Measurements from ENCODE around the gene COBL.

Gene COBL

GRCh38 chr7:51186531-51186930, 130.1 kb downstream of the COBL start:
- DNase-seq: no peak

GRCh38 chr7:51182636-51183166, 133.9 kb downstream of the COBL start:
- DNase-seq: no peak

GRCh38 chr7:51180092-51180491, 136.5 kb downstream of the COBL start:
- DNase-seq: no peak

GRCh38 chr7:51175992-51176388, 140.6 kb downstream of the COBL start:
- DNase-seq: no peak

GRCh38 chr7:51175316-51175991, 141.2 kb downstream of the COBL start:
- DNase-seq: no peak

GRCh38 chr7:51165337-51165736, 151.3 kb downstream of the COBL start:
- no peak for DNase-seq

- DNase-seq: peak; percentile 5 to 77
These were observed 153.8 kb downstream of the COBL start for GRCh38 chr7:51162724-51163329.

GRCh38 chr7:51161937-51162336, 154.7 kb downstream of the COBL start:
- no peak for DNase-seq

- peak; percentile 37 to 66 for DNase-seq
These were observed 155.5 kb downstream of the COBL start for GRCh38 chr7:51160990-51161615.

GRCh38 chr7:51160411-51160810, 156.2 kb downstream of the COBL start:
- DNase-seq: no peak

- DNase-seq: no peak
These were observed 157.7 kb downstream of the COBL start for GRCh38 chr7:51158742-51159445.

- DNase-seq: no peak
These were observed 158.4 kb downstream of the COBL start for GRCh38 chr7:51158211-51158610.

- DNase-seq: no peak
These were observed 162.4 kb downstream of the COBL start for GRCh38 chr7:51154201-51154600.

GRCh38 chr7:51152706-51153200, 163.9 kb downstream of the COBL start:
- no peak for DNase-seq

GRCh38 chr7:51151455-51151854, 165.2 kb downstream of the COBL start:
- DNase-seq: no peak

GRCh38 chr7:51150193-51150592, 166.4 kb downstream of the COBL start:
- DNase-seq: no peak

- no peak for DNase-seq
These were observed 168.4 kb downstream of the COBL start for GRCh38 chr7:51148216-51148615.

GRCh38 chr7:51146816-51147586, 169.6 kb downstream of the COBL start:
- DNase-seq: no peak

- no peak for DNase-seq
These were observed 172.4 kb downstream of the COBL start for GRCh38 chr7:51144178-51144577.

- no peak for DNase-seq
These were observed 173.7 kb downstream of the COBL start for GRCh38 chr7:51142741-51143385.

GRCh38 chr7:51141451-51142003, 175.1 kb downstream of the COBL start:
- peak in 1 of 2 experiments; percentile 63 for DNase-seq
